Fibroblast of lung (primary cell): Measurements from ENCODE around the gene SUCLG1. TPM values are rescaled to one million over a fixed set of nuclear protein-coding genes. Genes with fewer than 3 reads are reported as not detected.

Experiments
- DNase-seq, 2 donors: peaks; one replicate each; pipeline versions ENCODE4 v3.0.0 to v3.0.0-alpha.2; 2010; ENCODE audit warnings: low read depth in 2 of 2
- H2AFZ ChIP-seq: 2 replicates; pipeline ENCODE4 v1.5.1; 2012; ENCODE audit warnings: low read length, control low read depth, inconsistent platforms
- H3K27ac ChIP-seq: 2 replicates; pipeline ENCODE4 v1.5.1; 2011; ENCODE audit warnings: low read length, control low read depth; ENCODE audit not compliant: insufficient read depth
- H3K27me3 ChIP-seq: 2 replicates; pipeline ENCODE4 v1.5.1; 2011; ENCODE audit warnings: mild to moderate bottlenecking, low read length; ENCODE audit not compliant: control insufficient read depth, insufficient read depth
- H3K36me3 ChIP-seq: 2 replicates; pipeline ENCODE4 v1.5.1; 2011; ENCODE audit warnings: low read length; ENCODE audit not compliant: control insufficient read depth, insufficient read depth
- H3K4me1 ChIP-seq: 2 replicates; pipeline ENCODE4 v1.5.1; 2011; ENCODE audit warnings: low read length; ENCODE audit not compliant: control insufficient read depth, insufficient read depth; ENCODE audit errors: extremely low read depth
- H3K4me2 ChIP-seq: 2 replicates; pipeline ENCODE4 v1.5.1; 2011; ENCODE audit warnings: low read length, control low read depth; ENCODE audit not compliant: insufficient read depth; ENCODE audit errors: extremely low read depth
- H3K4me3 ChIP-seq, 4 experiments: fragments of 200-600 bp in 1 of 4; sonication (generic) in 1 of 4; replicated peaks in 1 of 4; 2 replicates each; pipeline ENCODE4 v1.5.1; 2011 to 2016; ENCODE audit warnings: low read length in 4 of 4, low read depth in 3 of 4, mild to moderate bottlenecking in 3 of 4, control low read depth in 2 of 4, inconsistent platforms in 1 of 4, mixed read lengths in 1 of 4; ENCODE audit not compliant: insufficient read depth in 1 of 4; ENCODE audit errors: control extremely low read depth in 1 of 4
- H3K79me2 ChIP-seq: 2 replicates; pipeline ENCODE4 v1.5.1; 2012; ENCODE audit warnings: mild to moderate bottlenecking, low read length, inconsistent platforms; ENCODE audit not compliant: control insufficient read depth, insufficient read depth
- H3K9ac ChIP-seq: 2 replicates; pipeline ENCODE4 v1.5.1; 2011; ENCODE audit warnings: mild to moderate bottlenecking, low read length, control low read depth; ENCODE audit not compliant: insufficient read depth
- H3K9me3 ChIP-seq: 2 replicates; pipeline ENCODE4 v1.5.1; 2012; ENCODE audit warnings: low read depth, low read length; ENCODE audit not compliant: control insufficient read depth, insufficient read depth
- H4K20me1 ChIP-seq: 2 replicates; pipeline ENCODE4 v1.5.1; 2011; ENCODE audit warnings: low read length; ENCODE audit not compliant: control insufficient read depth, insufficient read depth; ENCODE audit errors: extremely low read depth
- CTCF ChIP-seq, 2 donors: IDR thresholded peaks in 1 of 2; conservative IDR thresholded peaks in 1 of 2; 1 replicate in 1 of 2; 2 replicates in 1 of 2; pipeline ENCODE4 v1.5.1; 2011 to 2012; ENCODE audit warnings: low read length in 2 of 2, control low read depth in 1 of 2, inconsistent platforms in 1 of 2, low read depth in 1 of 2, mild to moderate bottlenecking in 1 of 2
- EZH2 ChIP-seq: IDR thresholded peaks from 2 replicates; pipeline ENCODE4 v1.5.1; 2012; ENCODE audit warnings: low read length, control low read depth, mild to moderate bottlenecking; ENCODE audit errors: missing control alignments
- polyA plus RNA-seq, 2 donors: library from polyadenylated mRNA; depleted of rRNA in 1 of 2; stranded (reverse) in 1 of 2; unstranded in 1 of 2; fragments of >200 nt; gene quantifications; 2 replicates each; pipeline ENCODE4 v1.2.1, GENCODE V29; 2011 to 2012; ENCODE audit warnings: missing spikeins in 1 of 2
- total RNA-seq: library from RNA; depleted of rRNA; stranded (reverse); fragments of >200 nt; gene quantifications from 2 replicates; pipeline ENCODE4 v1.2.1, GENCODE V29; 2014

SUCLG1 gene
- total and polyA plus RNA-seq, 2 donors (not counting 1 experiment from before 2014, with no cell fraction given) = 50.0 to 63.1 TPM

GRCh38 chr2:84483320-84483719 lies 24.2 kb upstream of the SUCLG1 start:
- TF ChIP-seq CTCF (conservative IDR thresholded peaks at IDR 0.05 in 1 of 2, IDR thresholded peaks at IDR 0.05 in 1 of 2; ENCODE audit: low read depth in 1 of 2, low read length in 2 of 2) (no peak), EZH2 (no peak)
- H3K9me3 ChIP-seq = no peaks in the 10 kb centered on the region
- no peak overlapping the region for H3K4me3 ChIP-seq
- no peak overlapping the region for H3K4me2 ChIP-seq
- H3K9ac ChIP-seq = no peak overlapping the region
- DNase-seq = no peak
- no peak overlapping the region for H2AFZ ChIP-seq
- H3K27ac ChIP-seq = no peak overlapping the region
- H3K27me3 ChIP-seq = no peaks in the 10 kb centered on the region
- no peaks in the 10 kb centered on the region for H3K36me3 ChIP-seq
- no peaks in the 10 kb centered on the region for H3K79me2 ChIP-seq
- peaks cover 3% of the 10 kb centered on the region for H3K4me1 ChIP-seq
- no peaks in the 10 kb centered on the region for H4K20me1 ChIP-seq

- Histone ChIP-seq H3K9ac (no peak overlapping the region), H3K9me3 (no peaks in the 10 kb centered on the region), H3K79me2 (no peaks in the 10 kb centered on the region), H2AFZ (no peak overlapping the region), H3K4me1 (peaks cover 3% of the 10 kb centered on the region), H3K27me3 (no peaks in the 10 kb centered on the region), H3K4me3 (no peak overlapping the region), H4K20me1 (no peaks in the 10 kb centered on the region), H3K4me2 (no peak overlapping the region), H3K27ac (no peak overlapping the region), H3K36me3 (no peaks in the 10 kb centered on the region)
- TF ChIP-seq CTCF (conservative IDR thresholded peaks at IDR 0.05 in 1 of 2, IDR thresholded peaks at IDR 0.05 in 1 of 2; ENCODE audit: low read depth in 1 of 2, low read length in 2 of 2) (no peak), EZH2 (no peak)
- DNase-seq = no peak
Measured at GRCh38 chr2:84482603-84483002, 23.5 kb upstream of the SUCLG1 start.

GRCh38 chr2:84481702-84482101 lies 22.6 kb upstream of the SUCLG1 start:
- H3K4me1 ChIP-seq = peaks cover 3% of the 10 kb centered on the region
- no peaks in the 10 kb centered on the region for H3K9me3 ChIP-seq
- H3K4me3 ChIP-seq = no peak overlapping the region
- no peaks in the 10 kb centered on the region for H3K36me3 ChIP-seq
- H3K79me2 ChIP-seq = no peaks in the 10 kb centered on the region
- H4K20me1 ChIP-seq = no peaks in the 10 kb centered on the region
- no peak overlapping the region for H3K27ac ChIP-seq
- peak overlapping the region; percentile 27 for H2AFZ ChIP-seq
- TF ChIP-seq CTCF (conservative IDR thresholded peaks at IDR 0.05 in 1 of 2, IDR thresholded peaks at IDR 0.05 in 1 of 2; ENCODE audit: low read depth in 1 of 2, low read length in 2 of 2) = no peak
- no peak for TF ChIP-seq EZH2
- H3K4me2 ChIP-seq = no peak overlapping the region
- H3K9ac ChIP-seq = no peak overlapping the region
- H3K27me3 ChIP-seq = no peaks in the 10 kb centered on the region
- DNase-seq = peak; percentile 42 to 86
